OCI-LY7 (cell line): ENCODE data around the gene FHOD3.

Experiments used
- EZH2phosphoT487 ChIP-seq: fragments of 200-600 bp; sonication (generic); IDR thresholded peaks from 2 replicates; pipeline ENCODE4 v1.6.1; 2018; ENCODE audit warnings: low read depth, borderline replicate concordance, mild to moderate bottlenecking, mixed run types, antibody characterized with exemption, low read length, moderate library complexity, mixed read lengths
- TF ChIP-seq, protein P1 (sequence below): fragments of 200-600 bp; sonication (generic); conservative IDR thresholded peaks from 2 replicates; pipeline ENCODE4 v1.5.1; 2014; ENCODE audit warnings: mild to moderate bottlenecking, antibody characterized with exemption, low read length, moderate library complexity, mixed read lengths

DNA sequence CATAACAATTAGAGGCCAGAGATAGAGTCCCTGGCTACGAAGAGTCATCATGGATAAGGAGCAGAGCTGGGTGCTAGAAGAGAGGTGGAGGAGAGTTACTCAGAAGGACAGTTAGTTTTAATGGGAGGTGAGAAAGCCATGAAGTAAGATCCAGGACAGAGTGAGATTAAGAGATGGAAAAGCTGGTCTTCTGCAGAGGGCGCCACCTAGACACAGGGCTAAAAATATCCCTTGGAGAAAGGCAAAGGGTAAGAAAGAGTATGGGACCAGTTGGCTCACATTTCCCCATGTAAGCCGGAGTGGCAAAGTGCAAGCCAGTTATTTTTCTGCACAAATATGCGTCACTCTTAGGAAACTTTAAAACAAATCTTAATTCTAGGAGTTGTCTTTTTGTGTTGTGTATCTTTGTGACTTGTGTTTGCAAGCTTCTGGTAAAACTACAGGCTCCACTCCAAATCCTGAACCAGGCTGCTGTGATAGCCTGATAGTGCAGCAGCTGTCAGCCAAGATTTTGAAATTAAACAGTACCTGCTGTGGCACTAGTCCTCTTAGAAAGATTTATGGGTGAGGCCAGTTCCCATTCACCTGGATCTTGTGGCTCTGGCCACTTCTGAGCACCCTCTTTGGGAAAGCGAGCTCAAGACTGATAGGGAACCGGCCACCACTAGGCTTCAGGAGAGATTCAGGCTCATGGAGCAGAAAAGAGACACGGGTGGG, 327.1 kb downstream of the FHOD3 start:
- TF ChIP-seq, protein P1, sequence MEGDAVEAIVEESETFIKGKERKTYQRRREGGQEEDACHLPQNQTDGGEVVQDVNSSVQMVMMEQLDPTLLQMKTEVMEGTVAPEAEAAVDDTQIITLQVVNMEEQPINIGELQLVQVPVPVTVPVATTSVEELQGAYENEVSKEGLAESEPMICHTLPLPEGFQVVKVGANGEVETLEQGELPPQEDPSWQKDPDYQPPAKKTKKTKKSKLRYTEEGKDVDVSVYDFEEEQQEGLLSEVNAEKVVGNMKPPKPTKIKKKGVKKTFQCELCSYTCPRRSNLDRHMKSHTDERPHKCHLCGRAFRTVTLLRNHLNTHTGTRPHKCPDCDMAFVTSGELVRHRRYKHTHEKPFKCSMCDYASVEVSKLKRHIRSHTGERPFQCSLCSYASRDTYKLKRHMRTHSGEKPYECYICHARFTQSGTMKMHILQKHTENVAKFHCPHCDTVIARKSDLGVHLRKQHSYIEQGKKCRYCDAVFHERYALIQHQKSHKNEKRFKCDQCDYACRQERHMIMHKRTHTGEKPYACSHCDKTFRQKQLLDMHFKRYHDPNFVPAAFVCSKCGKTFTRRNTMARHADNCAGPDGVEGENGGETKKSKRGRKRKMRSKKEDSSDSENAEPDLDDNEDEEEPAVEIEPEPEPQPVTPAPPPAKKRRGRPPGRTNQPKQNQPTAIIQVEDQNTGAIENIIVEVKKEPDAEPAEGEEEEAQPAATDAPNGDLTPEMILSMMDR: no peak
- TF ChIP-seq EZH2phosphoT487: no peak
